ENCODE data around the gene SUPT20HL2.
"Not testable (repeated sequence)": the region's sequence is repeated elsewhere in the genome, so short reads cannot be mapped to it uniquely, and the experiment has no call there.

The SUPT20HL2 gene

GRCh38 chrX:24314019-24314635 is at the start of gene SUPT20HL2:
SUPT20HL2 (minus strand) TSS chrX:24314069; CDS start chrX:24313315, 754 bp downstream.
- H3K4me3 ChIP-seq (ENCODE audit: low read length) = no peak within 1 kb of the TSS
- no peak for TF ChIP-seq ZNF274 (IDR thresholded peaks at IDR 0.05; ENCODE audit: low read depth, low read length)

- H3K4me3 ChIP-seq (ENCODE audit: low read length) = not testable (repeated sequence)
These were observed 48.3 kb upstream of the SUPT20HL2 start for GRCh38 chrX:24362089-24362745.

DNA sequence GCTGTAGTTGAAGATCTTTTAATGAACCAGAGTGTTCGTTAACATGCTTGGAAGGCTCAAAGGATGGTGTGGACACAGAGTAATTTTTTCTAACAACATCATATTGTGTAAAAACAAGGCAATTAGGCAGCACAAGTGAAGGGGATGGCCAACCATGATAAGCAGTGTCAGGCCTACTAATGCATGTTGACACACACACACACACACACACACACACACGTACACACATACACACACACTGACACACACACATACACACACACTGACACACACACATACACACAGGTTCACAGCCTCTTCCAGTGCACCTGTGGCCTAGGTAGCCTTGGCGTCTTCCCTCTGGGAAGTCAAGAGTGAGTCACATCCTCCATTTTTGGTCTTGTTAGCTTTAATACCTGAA is 46.4 kb upstream of the SUPT20HL2 start, which contains the start of gene SUPT20HL1:
TSS of gene SUPT20HL1 (plus strand) at position 368 of the 400 bp plus-strand sequence. CDS start 2,122 bp downstream, outside the sequence.
- no peak for TF ChIP-seq ZNF274 (IDR thresholded peaks at IDR 0.05; ENCODE audit: low read depth, low read length)
- no peak within 1 kb of the TSS for H3K4me3 ChIP-seq (ENCODE audit: low read length)

GRCh38 chrX:24357106-24357505 is 43.2 kb upstream of the SUPT20HL2 start:
- no peak overlapping the region for H3K4me3 ChIP-seq (ENCODE audit: low read length)
- no peak for TF ChIP-seq ZNF274 (IDR thresholded peaks at IDR 0.05; ENCODE audit: low read depth, low read length)

- TF ChIP-seq ZNF274 (IDR thresholded peaks at IDR 0.05; ENCODE audit: low read depth, low read length) = no peak
- H3K4me3 ChIP-seq (ENCODE audit: low read length) = no peak overlapping the region
These were observed 41.2 kb upstream of the SUPT20HL2 start for GRCh38 chrX:24355095-24355494.

DNA sequence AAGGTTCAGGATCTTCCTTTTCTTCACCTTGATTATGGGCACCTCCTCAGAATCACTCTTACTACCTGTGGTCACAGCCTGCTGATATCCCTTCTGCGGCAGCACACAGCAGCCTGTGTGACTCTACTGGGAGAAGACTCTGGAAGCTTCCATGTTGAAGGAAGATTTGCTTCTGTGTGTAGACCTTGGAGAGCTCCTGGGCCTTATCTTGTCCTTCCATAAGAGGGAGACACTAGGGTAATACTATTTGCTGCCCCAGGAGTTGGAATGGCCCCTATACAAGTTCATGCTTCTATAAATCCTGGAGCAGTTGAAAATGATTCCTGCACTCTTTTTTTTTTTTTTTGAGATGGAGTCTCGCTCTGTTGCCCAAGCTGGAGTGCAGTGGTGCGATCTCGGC is 36.3 kb upstream of the SUPT20HL2 start:
- H3K4me3 ChIP-seq (ENCODE audit: low read length) = no peak overlapping the region
- TF ChIP-seq ZNF274 (IDR thresholded peaks at IDR 0.05; ENCODE audit: low read depth, low read length) = no peak

DNA sequence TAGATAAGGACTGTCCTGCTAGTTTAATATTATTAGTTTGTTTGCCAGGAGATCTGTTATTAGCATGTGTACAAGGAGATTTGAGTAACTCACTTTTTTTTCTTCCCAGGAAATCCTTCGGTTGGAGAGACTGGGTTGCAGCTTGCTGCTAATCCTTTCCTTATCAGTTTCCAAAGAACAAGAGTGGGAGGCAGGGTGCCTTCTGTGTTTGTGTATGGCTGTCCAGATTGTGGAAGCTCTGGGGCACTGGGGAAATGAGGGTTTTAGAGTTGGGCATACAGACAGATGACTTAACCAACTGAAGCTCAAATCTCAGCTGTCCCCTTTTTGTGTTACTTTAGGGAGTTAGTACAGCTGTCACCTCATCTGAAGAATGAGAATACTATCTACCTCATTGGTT is 34.0 kb upstream of the SUPT20HL2 start:
- TF ChIP-seq ZNF274 (IDR thresholded peaks at IDR 0.05; ENCODE audit: low read depth, low read length) = no peak

GRCh38 chrX:24343719-24344118 is 29.9 kb upstream of the SUPT20HL2 start:
- no peak for TF ChIP-seq ZNF274 (IDR thresholded peaks at IDR 0.05; ENCODE audit: low read depth, low read length)
- H3K4me3 ChIP-seq (ENCODE audit: low read length) = no peak overlapping the region

More for the DNA sequence above, 34.0 kb upstream of the SUPT20HL2 start:
- H3K4me3 ChIP-seq (ENCODE audit: low read length) = no peak overlapping the region

DNA sequence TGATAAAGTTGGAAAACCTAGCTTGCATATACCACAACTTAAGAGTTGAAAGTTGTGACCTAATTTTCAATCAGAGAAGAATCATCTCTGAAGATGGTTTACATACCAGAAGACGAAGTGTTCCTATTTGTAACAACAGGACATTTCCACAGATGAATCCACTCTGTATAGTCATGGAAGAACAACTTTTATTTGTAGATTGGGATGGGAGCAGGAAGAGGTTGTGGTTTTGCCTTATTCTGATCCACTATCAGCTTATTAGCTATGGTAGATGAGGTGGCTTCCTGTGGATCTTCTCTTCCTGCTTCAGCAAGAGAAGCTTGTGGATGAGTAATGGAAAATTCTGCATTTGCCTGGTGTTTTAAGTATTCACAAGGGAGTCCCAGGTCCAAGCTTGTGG is 27.9 kb upstream of the SUPT20HL2 start:
- TF ChIP-seq ZNF274 (IDR thresholded peaks at IDR 0.05; ENCODE audit: low read depth, low read length) = no peak
- H3K4me3 ChIP-seq (ENCODE audit: low read length) = no peak overlapping the region

GRCh38 chrX:24340501-24340900 is 26.6 kb upstream of the SUPT20HL2 start:
- no peak for TF ChIP-seq ZNF274 (IDR thresholded peaks at IDR 0.05; ENCODE audit: low read depth, low read length)
- no peak overlapping the region for H3K4me3 ChIP-seq (ENCODE audit: low read length)

GRCh38 chrX:24339911-24340310 is 26.0 kb upstream of the SUPT20HL2 start:
- H3K4me3 ChIP-seq (ENCODE audit: low read length) = no peak overlapping the region
- no peak for TF ChIP-seq ZNF274 (IDR thresholded peaks at IDR 0.05; ENCODE audit: low read depth, low read length)

DNA sequence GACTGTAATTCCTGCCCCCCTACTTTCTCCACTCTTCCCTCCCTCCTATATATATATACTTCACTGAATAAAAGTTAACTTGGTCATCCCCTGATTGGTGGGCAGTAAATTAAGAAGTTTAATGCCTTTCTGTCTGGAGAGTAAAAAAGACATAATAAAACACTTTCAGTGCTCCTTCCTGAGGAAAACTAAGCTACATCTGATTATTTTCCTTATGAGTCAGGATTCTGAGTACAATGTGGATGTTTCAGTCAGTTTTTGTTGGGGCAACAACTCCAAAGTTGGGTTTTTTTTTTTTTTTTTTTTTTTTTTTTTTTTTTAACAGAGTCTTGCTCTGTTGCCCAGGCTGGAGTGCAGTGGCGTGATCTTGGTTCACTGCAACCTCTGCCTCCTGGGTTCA is 22.0 kb upstream of the SUPT20HL2 start:
- TF ChIP-seq ZNF274 (IDR thresholded peaks at IDR 0.05; ENCODE audit: low read depth, low read length) = no peak
- no peak overlapping the region for H3K4me3 ChIP-seq (ENCODE audit: low read length)

DNA sequence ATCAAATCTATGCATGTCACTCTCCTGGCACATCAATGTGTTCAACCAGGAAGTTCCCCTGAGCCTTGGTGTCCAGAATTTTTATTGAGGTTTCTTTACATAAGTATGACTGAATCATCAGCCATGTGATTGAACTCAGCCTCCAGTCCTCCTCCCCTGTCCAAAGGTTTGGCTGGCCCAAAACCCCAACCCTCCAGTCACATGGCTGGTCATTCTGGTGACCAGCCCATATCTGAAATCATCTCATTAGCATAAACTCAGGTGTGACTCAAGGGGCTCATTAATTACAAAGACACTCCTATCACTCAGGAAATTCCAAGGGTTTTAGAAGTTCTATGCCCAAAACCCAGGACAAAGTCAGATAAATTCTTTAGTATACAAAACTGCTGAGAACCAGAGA is 20.6 kb upstream of the SUPT20HL2 start:
- H3K4me3 ChIP-seq (ENCODE audit: low read length) = no peak overlapping the region
- TF ChIP-seq ZNF274 (IDR thresholded peaks at IDR 0.05; ENCODE audit: low read depth, low read length) = no peak

DNA sequence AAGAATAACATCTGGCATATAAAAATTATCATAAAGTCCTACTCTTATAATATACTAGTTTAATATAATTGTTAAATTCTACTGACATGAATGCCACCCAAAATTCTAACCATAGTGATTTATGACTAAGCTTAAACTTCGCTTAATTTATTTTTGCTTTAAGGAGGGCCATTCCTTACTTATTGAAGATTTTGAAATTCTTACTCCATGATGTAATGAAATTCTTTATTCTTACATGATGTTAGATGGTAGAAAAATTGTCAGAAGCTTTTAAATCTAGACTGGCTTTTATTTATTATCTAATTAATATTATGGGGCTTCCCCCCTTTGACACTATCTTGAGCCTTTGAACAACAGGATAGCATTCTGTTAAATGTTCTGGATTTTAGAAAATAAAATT is 19.5 kb upstream of the SUPT20HL2 start:
- no peak overlapping the region for H3K4me3 ChIP-seq (ENCODE audit: low read length)
- no peak for TF ChIP-seq ZNF274 (IDR thresholded peaks at IDR 0.05; ENCODE audit: low read depth, low read length)

- no peak for TF ChIP-seq ZNF274 (IDR thresholded peaks at IDR 0.05; ENCODE audit: low read depth, low read length)
- no peak overlapping the region for H3K4me3 ChIP-seq (ENCODE audit: low read length)
These were observed 19.0 kb upstream of the SUPT20HL2 start for GRCh38 chrX:24332878-24333277.
